ENCODE measurements around the gene GIGYF2.

Gene GIGYF2

DNA sequence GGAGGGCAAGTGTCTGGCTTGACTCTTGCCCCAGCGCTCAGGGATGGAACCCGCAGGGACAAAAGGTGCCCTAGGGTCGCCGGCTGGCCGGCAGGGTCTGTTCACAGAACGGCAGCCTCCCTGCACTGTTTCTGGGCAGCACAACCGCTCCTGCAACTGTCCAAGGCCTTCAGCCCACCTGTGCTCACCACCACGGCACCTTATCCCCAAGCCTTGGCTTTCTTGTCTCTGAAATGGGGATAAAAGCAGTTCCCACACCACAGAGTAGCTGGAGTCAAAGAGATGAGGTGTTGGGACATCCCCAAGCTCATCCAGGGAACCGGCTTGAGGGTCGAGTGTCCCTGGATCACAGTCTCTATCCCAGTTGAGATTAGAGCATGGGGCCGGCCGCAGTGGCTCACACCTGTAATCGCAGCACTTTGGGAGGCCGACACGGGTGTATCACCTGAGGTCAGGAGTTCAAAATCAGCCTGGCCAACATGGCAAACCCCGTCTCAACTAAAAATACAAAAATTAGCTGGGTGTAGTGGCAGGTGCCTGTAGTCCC lies 177.6 kb downstream of the GIGYF2 start:
- TF ChIP-seq ZNF70 (CRISPR knock-in tag; IDR thresholded peaks at IDR 0.05) (no peak), PPARA (CRISPR knock-in tag; IDR thresholded peaks at IDR 0.05; ENCODE audit: borderline replicate concordance) (no peak), RARB (CRISPR knock-in tag; IDR thresholded peaks at IDR 0.05) (no peak), GLIS3 (CRISPR knock-in tag; IDR thresholded peaks at IDR 0.05) (no peak), ZNF8 (CRISPR knock-in tag; IDR thresholded peaks at IDR 0.05) (no peak), ARNTL (CRISPR knock-in tag; IDR thresholded peaks at IDR 0.05; ENCODE audit: borderline replicate concordance, low read depth) (no peak), ZFP30 (CRISPR knock-in tag; IDR thresholded peaks at IDR 0.05) (no peak), ESRRG (CRISPR knock-in tag; IDR thresholded peaks at IDR 0.05) (no peak), ZNF565 (CRISPR knock-in tag; conservative IDR thresholded peaks at IDR 0.05; ENCODE audit: low read depth) (no peak), TOX (CRISPR knock-in tag; IDR thresholded peaks at IDR 0.05; ENCODE audit: borderline replicate concordance) (no peak), CSDC2 (CRISPR knock-in tag; IDR thresholded peaks at IDR 0.05) (no peak), OSR1 (CRISPR knock-in tag; IDR thresholded peaks at IDR 0.05) (no peak), ZC3H10 (CRISPR knock-in tag; IDR thresholded peaks at IDR 0.05) (no peak), SNAI2 (CRISPR knock-in tag; IDR thresholded peaks at IDR 0.05) (no peak), ZFP3 (CRISPR knock-in tag; IDR thresholded peaks at IDR 0.05) (no peak)
- TF ChIP-seq, protein P1, sequence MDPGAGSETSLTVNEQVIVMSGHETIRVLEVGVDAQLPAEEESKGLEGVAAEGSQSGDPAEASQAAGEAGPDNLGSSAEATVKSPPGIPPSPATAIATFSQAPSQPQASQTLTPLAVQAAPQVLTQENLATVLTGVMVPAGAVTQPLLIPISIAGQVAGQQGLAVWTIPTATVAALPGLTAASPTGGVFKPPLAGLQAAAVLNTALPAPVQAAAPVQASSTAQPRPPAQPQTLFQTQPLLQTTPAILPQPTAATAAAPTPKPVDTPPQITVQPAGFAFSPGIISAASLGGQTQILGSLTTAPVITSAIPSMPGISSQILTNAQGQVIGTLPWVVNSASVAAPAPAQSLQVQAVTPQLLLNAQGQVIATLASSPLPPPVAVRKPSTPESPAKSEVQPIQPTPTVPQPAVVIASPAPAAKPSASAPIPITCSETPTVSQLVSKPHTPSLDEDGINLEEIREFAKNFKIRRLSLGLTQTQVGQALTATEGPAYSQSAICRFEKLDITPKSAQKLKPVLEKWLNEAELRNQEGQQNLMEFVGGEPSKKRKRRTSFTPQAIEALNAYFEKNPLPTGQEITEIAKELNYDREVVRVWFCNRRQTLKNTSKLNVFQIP (CRISPR knock-in tag; IDR thresholded peaks at IDR 0.05; ENCODE audit: borderline replicate concordance, low read depth): no peak
- TF ChIP-seq, protein P2, sequence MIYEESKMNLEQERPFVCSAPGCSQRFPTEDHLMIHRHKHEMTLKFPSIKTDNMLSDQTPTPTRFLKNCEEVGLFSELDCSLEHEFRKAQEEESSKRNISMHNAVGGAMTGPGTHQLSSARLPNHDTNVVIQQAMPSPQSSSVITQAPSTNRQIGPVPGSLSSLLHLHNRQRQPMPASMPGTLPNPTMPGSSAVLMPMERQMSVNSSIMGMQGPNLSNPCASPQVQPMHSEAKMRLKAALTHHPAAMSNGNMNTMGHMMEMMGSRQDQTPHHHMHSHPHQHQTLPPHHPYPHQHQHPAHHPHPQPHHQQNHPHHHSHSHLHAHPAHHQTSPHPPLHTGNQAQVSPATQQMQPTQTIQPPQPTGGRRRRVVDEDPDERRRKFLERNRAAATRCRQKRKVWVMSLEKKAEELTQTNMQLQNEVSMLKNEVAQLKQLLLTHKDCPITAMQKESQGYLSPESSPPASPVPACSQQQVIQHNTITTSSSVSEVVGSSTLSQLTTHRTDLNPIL (CRISPR knock-in tag; IDR thresholded peaks at IDR 0.05; ENCODE audit: low read depth): no peak
- TF ChIP-seq, protein P3, sequence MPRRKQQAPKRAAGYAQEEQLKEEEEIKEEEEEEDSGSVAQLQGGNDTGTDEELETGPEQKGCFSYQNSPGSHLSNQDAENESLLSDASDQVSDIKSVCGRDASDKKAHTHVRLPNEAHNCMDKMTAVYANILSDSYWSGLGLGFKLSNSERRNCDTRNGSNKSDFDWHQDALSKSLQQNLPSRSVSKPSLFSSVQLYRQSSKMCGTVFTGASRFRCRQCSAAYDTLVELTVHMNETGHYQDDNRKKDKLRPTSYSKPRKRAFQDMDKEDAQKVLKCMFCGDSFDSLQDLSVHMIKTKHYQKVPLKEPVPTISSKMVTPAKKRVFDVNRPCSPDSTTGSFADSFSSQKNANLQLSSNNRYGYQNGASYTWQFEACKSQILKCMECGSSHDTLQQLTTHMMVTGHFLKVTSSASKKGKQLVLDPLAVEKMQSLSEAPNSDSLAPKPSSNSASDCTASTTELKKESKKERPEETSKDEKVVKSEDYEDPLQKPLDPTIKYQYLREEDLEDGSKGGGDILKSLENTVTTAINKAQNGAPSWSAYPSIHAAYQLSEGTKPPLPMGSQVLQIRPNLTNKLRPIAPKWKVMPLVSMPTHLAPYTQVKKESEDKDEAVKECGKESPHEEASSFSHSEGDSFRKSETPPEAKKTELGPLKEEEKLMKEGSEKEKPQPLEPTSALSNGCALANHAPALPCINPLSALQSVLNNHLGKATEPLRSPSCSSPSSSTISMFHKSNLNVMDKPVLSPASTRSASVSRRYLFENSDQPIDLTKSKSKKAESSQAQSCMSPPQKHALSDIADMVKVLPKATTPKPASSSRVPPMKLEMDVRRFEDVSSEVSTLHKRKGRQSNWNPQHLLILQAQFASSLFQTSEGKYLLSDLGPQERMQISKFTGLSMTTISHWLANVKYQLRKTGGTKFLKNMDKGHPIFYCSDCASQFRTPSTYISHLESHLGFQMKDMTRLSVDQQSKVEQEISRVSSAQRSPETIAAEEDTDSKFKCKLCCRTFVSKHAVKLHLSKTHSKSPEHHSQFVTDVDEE (CRISPR knock-in tag; IDR thresholded peaks at IDR 0.05): no peak
- TF ChIP-seq, protein P4, sequence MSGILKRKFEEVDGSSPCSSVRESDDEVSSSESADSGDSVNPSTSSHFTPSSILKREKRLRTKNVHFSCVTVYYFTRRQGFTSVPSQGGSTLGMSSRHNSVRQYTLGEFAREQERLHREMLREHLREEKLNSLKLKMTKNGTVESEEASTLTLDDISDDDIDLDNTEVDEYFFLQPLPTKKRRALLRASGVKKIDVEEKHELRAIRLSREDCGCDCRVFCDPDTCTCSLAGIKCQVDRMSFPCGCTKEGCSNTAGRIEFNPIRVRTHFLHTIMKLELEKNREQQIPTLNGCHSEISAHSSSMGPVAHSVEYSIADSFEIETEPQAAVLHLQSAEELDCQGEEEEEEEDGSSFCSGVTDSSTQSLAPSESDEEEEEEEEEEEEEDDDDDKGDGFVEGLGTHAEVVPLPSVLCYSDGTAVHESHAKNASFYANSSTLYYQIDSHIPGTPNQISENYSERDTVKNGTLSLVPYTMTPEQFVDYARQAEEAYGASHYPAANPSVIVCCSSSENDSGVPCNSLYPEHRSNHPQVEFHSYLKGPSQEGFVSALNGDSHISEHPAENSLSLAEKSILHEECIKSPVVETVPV (CRISPR knock-in tag; IDR thresholded peaks at IDR 0.05): no peak
- no peak for ATAC-seq

DNA sequence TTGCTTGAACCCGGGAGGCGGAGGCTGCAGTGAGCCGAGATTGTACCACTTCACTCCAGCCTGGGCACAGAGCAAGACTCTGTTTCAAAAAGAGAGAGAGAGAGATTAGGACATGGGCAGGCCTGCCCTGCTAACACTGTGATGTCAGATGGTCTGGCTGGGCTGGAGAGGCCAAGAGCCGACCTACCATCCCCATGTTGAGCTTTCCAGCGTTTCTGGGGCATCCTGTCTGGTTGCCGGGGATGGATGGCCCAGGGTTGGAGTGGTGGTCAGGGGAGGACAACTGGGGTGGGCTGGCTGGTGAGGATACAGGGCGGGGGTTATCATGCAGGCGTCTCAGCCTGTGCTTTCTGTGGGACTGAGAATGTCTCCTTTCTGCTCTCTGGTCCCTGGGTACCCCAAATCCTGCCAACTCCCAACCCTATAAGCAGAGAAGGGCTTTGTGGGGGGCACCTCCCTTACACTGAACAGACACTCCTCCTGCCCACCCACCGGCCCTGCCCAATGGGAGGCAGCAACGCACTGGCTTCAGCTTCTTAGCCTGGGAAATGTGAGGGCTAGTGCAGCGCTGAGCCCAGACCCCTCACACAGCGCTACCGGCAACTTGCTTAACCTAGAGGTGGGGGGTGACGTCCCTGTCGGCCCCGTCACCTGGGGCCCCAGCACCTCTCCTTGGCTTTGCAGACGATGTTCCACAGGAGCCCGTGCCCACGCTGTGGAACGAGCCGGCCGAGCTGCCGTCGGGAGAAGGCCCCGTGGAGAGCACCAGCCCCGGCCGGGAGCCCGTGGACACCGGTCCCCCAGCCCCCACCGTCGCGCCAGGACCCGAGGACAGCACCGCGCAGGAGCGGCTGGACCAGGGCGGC lies 178.4 kb downstream of the GIGYF2 start:
- peak; percentile 47 for ATAC-seq

More for the DNA sequence above, 178.4 kb downstream of the GIGYF2 start:
- no peak for TF ChIP-seq BACH2 (CRISPR knock-in tag; IDR thresholded peaks at IDR 0.05; ENCODE audit: borderline replicate concordance)
- 0 out of 2 replicates have a peak, but pooled peaks have one; percentile 33 for TF ChIP-seq ZNF70 (CRISPR knock-in tag; IDR thresholded peaks at IDR 0.05)
- TF ChIP-seq, protein P5, sequence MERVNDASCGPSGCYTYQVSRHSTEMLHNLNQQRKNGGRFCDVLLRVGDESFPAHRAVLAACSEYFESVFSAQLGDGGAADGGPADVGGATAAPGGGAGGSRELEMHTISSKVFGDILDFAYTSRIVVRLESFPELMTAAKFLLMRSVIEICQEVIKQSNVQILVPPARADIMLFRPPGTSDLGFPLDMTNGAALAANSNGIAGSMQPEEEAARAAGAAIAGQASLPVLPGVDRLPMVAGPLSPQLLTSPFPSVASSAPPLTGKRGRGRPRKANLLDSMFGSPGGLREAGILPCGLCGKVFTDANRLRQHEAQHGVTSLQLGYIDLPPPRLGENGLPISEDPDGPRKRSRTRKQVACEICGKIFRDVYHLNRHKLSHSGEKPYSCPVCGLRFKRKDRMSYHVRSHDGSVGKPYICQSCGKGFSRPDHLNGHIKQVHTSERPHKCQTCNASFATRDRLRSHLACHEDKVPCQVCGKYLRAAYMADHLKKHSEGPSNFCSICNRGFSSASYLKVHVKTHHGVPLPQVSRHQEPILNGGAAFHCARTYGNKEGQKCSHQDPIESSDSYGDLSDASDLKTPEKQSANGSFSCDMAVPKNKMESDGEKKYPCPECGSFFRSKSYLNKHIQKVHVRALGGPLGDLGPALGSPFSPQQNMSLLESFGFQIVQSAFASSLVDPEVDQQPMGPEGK (CRISPR knock-in tag; IDR thresholded peaks at IDR 0.05; ENCODE audit: borderline replicate concordance): no peak
- TF ChIP-seq, protein P3 (CRISPR knock-in tag; IDR thresholded peaks at IDR 0.05): no peak

Data from SK-N-SH treated with all-trans-retinoic acid at 6 μM for 48 hours (cell line).